Measurements from ENCODE around the gene CAMKK1.

GRCh38 chr17:3827124-3827773 lies 65.6 kb downstream of the CAMKK1 start:
- TF ChIP-seq CTCF (IDR thresholded peaks at IDR 0.05 in 4 of 5, conservative IDR thresholded peaks at IDR 0.05 in 1 of 5) (peak in 4 of 5 experiments; percentile 17 to 49 (median 23)), POLR2A (IDR thresholded peaks at IDR 0.05) (no peak)

Measured in gastrocnemius medialis (tissue), 4 donors.